NT2/D1 (cell line): ENCODE measurements around the gene CALML6.

Experiments
- SUZ12 ChIP-seq: IDR thresholded peaks from 2 replicates; pipeline ENCODE4 v1.6.1; 2011; ENCODE audit not compliant: insufficient read length, insufficient read depth; ENCODE audit errors: extremely low read depth
- YY1 ChIP-seq: IDR thresholded peaks from 2 replicates; pipeline ENCODE4 v1.6.1; 2011; ENCODE audit not compliant: insufficient read length, insufficient read depth
- ZNF274 ChIP-seq: IDR thresholded peaks from 2 replicates; pipeline ENCODE4 v1.6.1; 2011; ENCODE audit warnings: mild to moderate bottlenecking, low read depth, low read length

DNA sequence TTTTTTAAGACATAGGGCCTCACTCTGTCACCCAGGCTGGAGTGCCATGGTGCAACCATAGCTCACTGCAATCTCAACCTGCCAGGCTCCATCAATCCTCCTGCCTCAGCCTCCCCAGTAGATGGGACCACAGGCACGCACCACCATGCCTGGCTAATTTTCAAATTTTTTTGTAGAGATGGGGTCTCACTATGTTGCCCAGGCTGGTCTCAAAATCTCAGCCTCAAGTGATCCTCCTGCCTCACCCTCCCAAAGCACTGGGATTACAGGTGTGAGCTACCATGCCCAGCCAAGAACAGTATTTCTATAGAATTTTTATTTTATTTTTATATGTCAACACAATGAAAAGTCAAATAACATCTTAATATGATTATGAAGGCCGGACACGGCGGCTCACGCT, 35.1 kb upstream of the CALML6 start:
- TF ChIP-seq ZNF274 = no peak
- TF ChIP-seq SUZ12 = no peak
- TF ChIP-seq YY1 = no peak
